ENCODE data around the gene GSN. TPM values are rescaled to one million over a fixed set of nuclear protein-coding genes. Genes with fewer than 3 reads are reported as not detected.

The GSN gene
- total RNA-seq, 1 donor from 2014 or later, result 249 TPM

GRCh38 chr9:121354141-121354540, 86.2 kb downstream of the GSN start:
- DNase-seq (ENCODE audit: extremely low spot score, unreplicated experiment), result no peak
- no peaks in the 10 kb centered on the region for H3K9me3 Mint-ChIP-seq (ENCODE audit: unreplicated experiment)
- H3K36me3 Mint-ChIP-seq (ENCODE audit: unreplicated experiment), result peaks cover 2% of the 10 kb centered on the region
- H3K4me3 Mint-ChIP-seq (ENCODE audit: unreplicated experiment), result no peak overlapping the region
- no peak overlapping the region for H3K27ac Mint-ChIP-seq (ENCODE audit: unreplicated experiment)
- no peaks in the 10 kb centered on the region for H3K27me3 Mint-ChIP-seq (ENCODE audit: unreplicated experiment)
- TF ChIP-seq CTCF (IDR thresholded peaks at IDR 0.05), result no peak
- H3K4me1 Mint-ChIP-seq (ENCODE audit: unreplicated experiment), result peaks cover 27% of the 10 kb centered on the region

GRCh38 chr9:121354762-121355161, 86.8 kb downstream of the GSN start:
- no peak for TF ChIP-seq CTCF (IDR thresholded peaks at IDR 0.05)
- no peaks in the 10 kb centered on the region for H3K36me3 Mint-ChIP-seq (ENCODE audit: unreplicated experiment)
- H3K4me3 Mint-ChIP-seq (ENCODE audit: unreplicated experiment), result no peak overlapping the region
- H3K27ac Mint-ChIP-seq (ENCODE audit: unreplicated experiment), result no peak overlapping the region
- H3K27me3 Mint-ChIP-seq (ENCODE audit: unreplicated experiment), result no peaks in the 10 kb centered on the region
- no peaks in the 10 kb centered on the region for H3K9me3 Mint-ChIP-seq (ENCODE audit: unreplicated experiment)
- H3K4me1 Mint-ChIP-seq (ENCODE audit: unreplicated experiment), result peaks cover 28% of the 10 kb centered on the region
- no peak for DNase-seq (ENCODE audit: extremely low spot score, unreplicated experiment)

GRCh38 chr9:121357011-121357410, 89.0 kb downstream of the GSN start:
- no peaks in the 10 kb centered on the region for H3K36me3 Mint-ChIP-seq (ENCODE audit: unreplicated experiment)
- DNase-seq (ENCODE audit: extremely low spot score, unreplicated experiment), result no peak
- H3K9me3 Mint-ChIP-seq (ENCODE audit: unreplicated experiment), result no peaks in the 10 kb centered on the region
- H3K4me3 Mint-ChIP-seq (ENCODE audit: unreplicated experiment), result no peak overlapping the region
- no peak for TF ChIP-seq CTCF (IDR thresholded peaks at IDR 0.05)
- H3K27me3 Mint-ChIP-seq (ENCODE audit: unreplicated experiment), result no peaks in the 10 kb centered on the region
- no peak overlapping the region for H3K27ac Mint-ChIP-seq (ENCODE audit: unreplicated experiment)
- peaks cover 26% of the 10 kb centered on the region for H3K4me1 Mint-ChIP-seq (ENCODE audit: unreplicated experiment)

- Mint-ChIP-seq H3K4me3 (ENCODE audit: unreplicated experiment) (no peak overlapping the region), H3K27ac (ENCODE audit: unreplicated experiment) (no peak overlapping the region), H3K9me3 (ENCODE audit: unreplicated experiment) (no peaks in the 10 kb centered on the region), H3K4me1 (ENCODE audit: unreplicated experiment) (peaks cover 40% of the 10 kb centered on the region), H3K36me3 (ENCODE audit: unreplicated experiment) (no peaks in the 10 kb centered on the region), H3K27me3 (ENCODE audit: unreplicated experiment) (no peaks in the 10 kb centered on the region)
- no peak for DNase-seq (ENCODE audit: extremely low spot score, unreplicated experiment)
- TF ChIP-seq CTCF (IDR thresholded peaks at IDR 0.05), result no peak
Observed at GRCh38 chr9:121358751-121359150, 90.8 kb downstream of the GSN start.

GRCh38 chr9:121359351-121360294, 91.7 kb downstream of the GSN start:
- Mint-ChIP-seq H3K4me1 (ENCODE audit: unreplicated experiment) (peaks cover 44% of the 10 kb centered on the region), H3K9me3 (ENCODE audit: unreplicated experiment) (no peaks in the 10 kb centered on the region), H3K36me3 (ENCODE audit: unreplicated experiment) (no peaks in the 10 kb centered on the region), H3K27ac (ENCODE audit: unreplicated experiment) (peak overlapping the region; percentile 71), H3K4me3 (ENCODE audit: unreplicated experiment) (no peak overlapping the region), H3K27me3 (ENCODE audit: unreplicated experiment) (no peaks in the 10 kb centered on the region)
- TF ChIP-seq CTCF (IDR thresholded peaks at IDR 0.05), result no peak
- DNase-seq (ENCODE audit: extremely low spot score, unreplicated experiment), result no peak

Measured in osteocyte (in vitro differentiated cells).